NCI-H748 treated with DMSO at 0.1 percent for 48 hours (cell line): ENCODE measurements around the gene MIF.
A peak's percentile ranks its signal among the peaks of the same experiment; 100 is the strongest.
"Not testable (repeated sequence)": the region's sequence is repeated elsewhere in the genome, so short reads cannot be mapped to it uniquely, and the experiment has no call there.

Experiments
- DNase-seq: peaks from one replicate; lab custom pipeline; 2025; lab: John Stamatoyannopoulos, UW

MIF gene

GRCh38 chr22:23877566-23877965 is 16.6 kb upstream of the MIF start:
- DNase-seq: no peak

GRCh38 chr22:23878219-23878618 is 16.0 kb upstream of the MIF start:
- DNase-seq: no peak

GRCh38 chr22:23882370-23882769 is 11.8 kb upstream of the MIF start:
- no peak for DNase-seq

- DNase-seq: no peak
These were observed 10.5 kb upstream of the MIF start for GRCh38 chr22:23883658-23884057.

GRCh38 chr22:23884140-23884539 is 10.0 kb upstream of the MIF start:
- DNase-seq: no peak

GRCh38 chr22:23888615-23889401 is 5.4 kb upstream of the MIF start:
- DNase-seq: no peak

GRCh38 chr22:23889620-23890019 is 4.6 kb upstream of the MIF start:
- no peak for DNase-seq

GRCh38 chr22:23891726-23892125 is 2.5 kb upstream of the MIF start:
- DNase-seq: no peak

GRCh38 chr22:23892130-23892529 is 2.1 kb upstream of the MIF start:
- DNase-seq: no peak

- no peak for DNase-seq
These were observed 1.5 kb upstream of the MIF start for GRCh38 chr22:23892706-23893105.

GRCh38 chr22:23893121-23893944 is 850 bp upstream of the MIF start:
- DNase-seq: no peak

- DNase-seq: peak; percentile 9
These were observed 771 bp downstream of the MIF start for GRCh38 chr22:23894710-23895598.

- no peak for DNase-seq
These were observed 1.5 kb downstream of the MIF start for GRCh38 chr22:23895599-23896144.

GRCh38 chr22:23896166-23896522 is 2.0 kb downstream of the MIF start:
- no peak for DNase-seq

GRCh38 chr22:23896523-23897186 is 2.5 kb downstream of the MIF start:
- no peak for DNase-seq

GRCh38 chr22:23897320-23897719 is 3.1 kb downstream of the MIF start:
- DNase-seq: no peak

- no peak for DNase-seq
These were observed 4.1 kb downstream of the MIF start for GRCh38 chr22:23898006-23898974.

GRCh38 chr22:23899042-23899745 is 5.0 kb downstream of the MIF start:
- DNase-seq: no peak

GRCh38 chr22:23900227-23900626 is 6.0 kb downstream of the MIF start:
- DNase-seq: not testable (repeated sequence)

- DNase-seq: no peak
These were observed 7.4 kb downstream of the MIF start for GRCh38 chr22:23901600-23901999.
